H1 (cell line): Measurements from ENCODE around the gene PITPNC1. TPM values are rescaled to one million over a fixed set of nuclear protein-coding genes. Genes with fewer than 3 reads are reported as not detected.

Experiments
- CTCF ChIA-PET: fragments of 300-600 bp; sonication (Branson Sonifier 250); formaldehyde crosslinking; loops from one replicate; lab custom pipeline; 2021; ENCODE audit not compliant: partially characterized antibody; lab: Charles Lee
- POLR2A ChIA-PET: fragments of 300-600 bp; sonication (Branson Sonifier 250); formaldehyde crosslinking; loops from one replicate; lab custom pipeline; 2021; ENCODE audit warnings: inconsistent platforms; ENCODE audit not compliant: partially characterized antibody; lab: Charles Lee
- DNase-seq, 2 experiments: peaks; one replicate each; pipeline versions ENCODE4 v3.0.0 to v3.0.0-alpha.2; 2010 to 2022; ENCODE audit warnings: low spot score in 2 of 2, low read depth in 1 of 2, mixed read lengths in 1 of 2
- FAIRE-seq: peaks from 2 replicates; lab custom pipeline; 2011; peaks lifted over from hg19 to GRCh38; lab: Jason Lieb, UNC
- H2AFZ ChIP-seq: 2 replicates; pipeline ENCODE4 v1.8.1; 2012; ENCODE audit warnings: low read length, inconsistent platforms
- H2AK5ac ChIP-seq: 2 replicates; pipeline ENCODE4 v1.6.1; 2013; ENCODE audit warnings: low read depth, low read length
- H2BK120ac ChIP-seq: replicated peaks from 2 replicates; pipeline ENCODE3; 2013; ENCODE audit warnings: low read depth, low read length, inconsistent platforms
- H2BK12ac ChIP-seq: 2 replicates; pipeline ENCODE4 v1.6.1; 2013; ENCODE audit warnings: low read depth, low read length
- H2BK15ac ChIP-seq: 2 replicates; pipeline ENCODE4 v1.6.1; 2013; ENCODE audit warnings: low read length
- H2BK20ac ChIP-seq: 2 replicates; pipeline ENCODE4 v1.6.1; 2013; ENCODE audit warnings: low read length
- H2BK5ac ChIP-seq: 2 replicates; pipeline ENCODE4 v1.6.1; 2013; ENCODE audit warnings: low read depth, low read length
- H3K14ac ChIP-seq: 2 replicates; pipeline ENCODE4 v1.6.1; 2013; ENCODE audit warnings: inconsistent platforms; ENCODE audit not compliant: insufficient read length
- H3K18ac ChIP-seq: 2 replicates; pipeline ENCODE4 v1.6.1; 2013; ENCODE audit warnings: low read length; ENCODE audit errors: extremely low read depth
- H3K23ac ChIP-seq: 2 replicates; pipeline ENCODE4 v1.6.1; 2013; ENCODE audit warnings: inconsistent platforms; ENCODE audit not compliant: insufficient read length
- H3K23me2 ChIP-seq: 2 replicates; pipeline ENCODE4 v1.6.1; 2013; ENCODE audit warnings: low read depth, low read length
- H3K27ac ChIP-seq: 2 replicates; pipeline ENCODE4 v1.6.1; 2011; ENCODE audit warnings: low read depth, low read length, inconsistent platforms
- H3K27me3 ChIP-seq, 4 experiments: replicated peaks in 1 of 4; 1 replicate in 1 of 4; 2 replicates in 3 of 4; pipeline versions ENCODE4 v1.6.1 to v1.8.1; 2011 to 2013; ENCODE audit warnings: low read length in 3 of 4, mild to moderate bottlenecking in 3 of 4, inconsistent platforms in 2 of 4, mixed read lengths in 2 of 4, moderate library complexity in 1 of 4; ENCODE audit not compliant: control insufficient read depth in 3 of 4, insufficient read depth in 3 of 4; ENCODE audit errors: extremely low read depth in 1 of 4
- H3K36me3 ChIP-seq, 4 experiments: 2 replicates each; pipeline versions ENCODE4 v1.6.1 to v1.8.1; 2011 to 2013; ENCODE audit warnings: mild to moderate bottlenecking in 4 of 4, low read length in 3 of 4, moderate library complexity in 2 of 4, control low read depth in 1 of 4, inconsistent platforms in 1 of 4; ENCODE audit not compliant: insufficient read depth in 4 of 4, control insufficient read depth in 2 of 4
- H3K4ac ChIP-seq: replicated peaks from 2 replicates; pipeline ENCODE3; 2013; ENCODE audit warnings: low read length, low read depth, mixed read lengths, inconsistent platforms; ENCODE audit not compliant: insufficient read length
- H3K4me1 ChIP-seq, 4 experiments: replicated peaks in 1 of 4; 1 replicate in 1 of 4; 2 replicates in 3 of 4; pipeline versions ENCODE4 v1.6.1 to v1.8.1; 2011 to 2013; ENCODE audit warnings: low read length in 3 of 4, inconsistent platforms in 2 of 4, mixed read lengths in 1 of 4; ENCODE audit not compliant: insufficient read depth in 4 of 4, control insufficient read depth in 3 of 4
- H3K4me2 ChIP-seq, 2 experiments: 2 replicates each; pipeline versions ENCODE4 v1.6.1 to v1.8.1; 2011 to 2013; ENCODE audit warnings: low read depth in 2 of 2, low read length in 2 of 2, control low read depth in 1 of 2, inconsistent platforms in 1 of 2, mild to moderate bottlenecking in 1 of 2; ENCODE audit not compliant: insufficient read depth in 1 of 2
- H3K4me3 ChIP-seq, 4 experiments: fragments of 200-600, 300-600 bp in 1 of 4; sonication (generic), shearing (Covaris generic), sonication (Bioruptor Twin) in 1 of 4; 2 replicates each; pipeline versions ENCODE4 v1.5.1 to v1.8.1; 2011 to 2016; ENCODE audit warnings: low read length in 4 of 4, low read depth in 3 of 4, control low read depth in 2 of 4, inconsistent platforms in 2 of 4, mild to moderate bottlenecking in 2 of 4, mixed read lengths in 1 of 4, moderate library complexity in 1 of 4; ENCODE audit not compliant: insufficient read depth in 2 of 4; ENCODE audit errors: extremely low read depth in 1 of 4
- H3K56ac ChIP-seq: replicated peaks from 2 replicates; pipeline ENCODE3; 2013; ENCODE audit warnings: low read depth, mild to moderate bottlenecking, mixed read lengths, low read length, inconsistent platforms; ENCODE audit not compliant: insufficient read length
- H3K79me1 ChIP-seq: 2 replicates; pipeline ENCODE4 v1.6.1; 2013; ENCODE audit warnings: low read depth, low read length, control low read depth
- H3K79me2 ChIP-seq, 2 experiments: 2 replicates each; pipeline versions ENCODE4 v1.6.1 to v1.8.1; 2012 to 2013; ENCODE audit warnings: low read length in 2 of 2, mild to moderate bottlenecking in 2 of 2, inconsistent platforms in 1 of 2; ENCODE audit not compliant: insufficient read depth in 2 of 2, control insufficient read depth in 1 of 2
- H3K9ac ChIP-seq, 4 experiments: replicated peaks in 1 of 4; 1 replicate in 1 of 4; 2 replicates in 3 of 4; pipeline versions ENCODE4 v1.6.1 to v1.8.1; 2011 to 2013; ENCODE audit warnings: low read depth in 3 of 4, low read length in 3 of 4, control low read depth in 2 of 4, mild to moderate bottlenecking in 2 of 4, moderate library complexity in 2 of 4, inconsistent platforms in 1 of 4; ENCODE audit errors: extremely low read depth in 1 of 4
- H3K9me3 ChIP-seq, 2 experiments: 2 replicates each; pipeline versions ENCODE4 v1.6.1 to v1.8.1; 2012 to 2013; ENCODE audit warnings: mild to moderate bottlenecking in 2 of 2, moderate library complexity in 2 of 2, control low read depth in 1 of 2, inconsistent platforms in 1 of 2, low read depth in 1 of 2, low read length in 1 of 2, mixed read lengths in 1 of 2; ENCODE audit not compliant: insufficient read depth in 2 of 2
- H4K20me1 ChIP-seq, 2 experiments: replicated peaks in 1 of 2; 2 replicates each; pipeline versions ENCODE3 to v1.8.1; 2011 to 2013; ENCODE audit warnings: inconsistent platforms in 2 of 2, low read length in 2 of 2, mild to moderate bottlenecking in 1 of 2; ENCODE audit not compliant: insufficient read depth in 2 of 2, control insufficient read depth in 1 of 2
- H4K5ac ChIP-seq: 2 replicates; pipeline ENCODE4 v1.6.1; 2013; ENCODE audit warnings: low read length, low read depth, mixed read lengths, inconsistent platforms; ENCODE audit not compliant: insufficient read length
- H4K8ac ChIP-seq: 2 replicates; pipeline ENCODE4 v1.8.0; 2013; ENCODE audit warnings: mild to moderate bottlenecking, moderate library complexity, low read length, inconsistent platforms; ENCODE audit not compliant: insufficient read depth; ENCODE audit errors: extremely low read depth
- H4K91ac ChIP-seq: replicated peaks from 2 replicates; pipeline ENCODE3; 2013; ENCODE audit warnings: low read length, mixed read lengths, inconsistent platforms; ENCODE audit not compliant: insufficient read length
- MAX ChIP-seq: IDR thresholded peaks from 2 replicates; pipeline ENCODE4 v1.6.1; 2012; ENCODE audit warnings: inconsistent platforms
- SP2 ChIP-seq: IDR thresholded peaks from 2 replicates; pipeline ENCODE4 v1.6.1; 2012; ENCODE audit warnings: mild to moderate bottlenecking, low read length, inconsistent platforms
- WGBS, 2 experiments: shearing (Covaris generic) in 1 of 2; methylation state at CpG; one replicate each; pipeline versions ENCODE4 v1.1.6 to v1.1.7; 2013 to 2015; ENCODE audit warnings: low lambda C conversion rate in 2 of 2, mixed read lengths in 2 of 2, inconsistent platforms in 1 of 2, low coverage in 1 of 2, missing lambda C conversion rate in 1 of 2; ENCODE audit not compliant: insufficient replicate concordance in 2 of 2, insufficient coverage in 1 of 2, insufficient read length in 1 of 2; ENCODE audit errors: extremely low coverage in 1 of 2, missing lambda C conversion rate in 1 of 2; 5-methylcytosine and 5-hydroxymethylcytosine counted together
- polyA plus RNA-seq, 7 experiments: library from polyadenylated mRNA; depleted of rRNA in 3 of 7; stranded (reverse) in 5 of 7; unstranded in 2 of 7; fragments of >200 nt in 5 of 7; fragments of 200-250 nt in 2 of 7; gene quantifications; 1 replicate in 5 of 7; 2 replicates in 1 of 7; 4 replicates in 1 of 7; pipeline versions ENCODE4 v1.2.1 to v1.2.3, GENCODE V29; 2011 to 2013; ENCODE audit warnings: missing spikeins in 2 of 7, mixed read lengths in 2 of 7
- total RNA-seq: library from RNA; stranded (reverse); fragmentation: NEBNext Ultra II Directional; extraction: Animal tissue kit (Norgen Biotek cat#: 25700); gene quantifications from 2 replicates; pipeline ENCODE4 v1.2.1, GENCODE V29; 2021

Gene PITPNC1
- total and polyA plus RNA-seq, 2 of the 8 experiments (the other 6 are each of a cell fraction or from before 2014, with no cell fraction given) = 17.6 to 54.7 TPM

- Histone ChIP-seq H2AK5ac (no peak overlapping the region), H3K27ac (no peak overlapping the region), H3K18ac (no peak overlapping the region), H3K56ac (no peak overlapping the region), H3K27me3 (no peaks in the 10 kb centered on the region), H4K8ac (no peak overlapping the region), H3K79me2 (no peaks in the 10 kb centered on the region), H4K20me1 (no peaks in the 10 kb centered on the region), H2BK20ac (no peak overlapping the region), H4K5ac (no peak overlapping the region), H3K23me2 (no peaks in the 10 kb centered on the region), H3K4ac (no peak overlapping the region), H3K14ac (no peak overlapping the region), H2BK5ac (no peak overlapping the region), H2BK120ac (no peak overlapping the region), H3K23ac (no peak overlapping the region), H2BK15ac (no peak overlapping the region), H3K79me1 (no peaks in the 10 kb centered on the region), H3K9ac (no peak overlapping the region), H3K4me1 (peaks cover 0 to 3% (median 0%) of the 10 kb centered on the region in 4 experiments; a peak in 1 of 7 replicates), H3K36me3 (no peaks in the 10 kb centered on the region), H2AFZ (no peak overlapping the region), H3K4me3 (no peak overlapping the region), H4K91ac (no peak overlapping the region), H3K9me3 (no peaks in the 10 kb centered on the region), H2BK12ac (no peak overlapping the region), H3K4me2 (no peak overlapping the region)
- no peak for DNase-seq
- FAIRE-seq = no peak
- TF ChIP-seq SP2 = no peak
- no peak for TF ChIP-seq MAX
- ChIA-PET POLR2A (no interaction called here), CTCF (interaction anchor here (0.8 to 2.0 kb wide), 6 partner anchors 8 to 312 kb away, joined by 3 to 12 read pairs (median 6); no protein-coding TSS in a partner anchor)
- WGBS, 2 experiments = 88% methylated on average over 2 of the region's 2 CpGs; no CpG with 5 or more reads in 1 of the 2 experiments
These were observed 309.2 kb downstream of the PITPNC1 start for GRCh38 chr17:67686241-67686640.
